PC-3 (cell line): ENCODE data around the gene GSTO2.

Source experiments
- CTCF ChIP-seq: fragments of 300-600 bp; sonication (generic); conservative IDR thresholded peaks from 2 replicates; pipeline ENCODE4 v1.5.1; 2017; ENCODE audit warnings: antibody characterized with exemption, low read depth, mild to moderate bottlenecking, low read length
- EZH2 ChIP-seq: fragments of 300-600 bp; sonication (generic); IDR thresholded peaks from one replicate; pipeline ENCODE4 v1.6.1; 2017; ENCODE audit warnings: antibody characterized with exemption, mild to moderate bottlenecking, low read length; ENCODE audit not compliant: unreplicated experiment
- EZH2phosphoT487 ChIP-seq: fragments of 300-600 bp; sonication (generic); IDR thresholded peaks from 2 replicates; pipeline ENCODE4 v1.6.1; 2018; ENCODE audit warnings: mild to moderate bottlenecking, antibody characterized with exemption, low read length, borderline replicate concordance

DNA sequence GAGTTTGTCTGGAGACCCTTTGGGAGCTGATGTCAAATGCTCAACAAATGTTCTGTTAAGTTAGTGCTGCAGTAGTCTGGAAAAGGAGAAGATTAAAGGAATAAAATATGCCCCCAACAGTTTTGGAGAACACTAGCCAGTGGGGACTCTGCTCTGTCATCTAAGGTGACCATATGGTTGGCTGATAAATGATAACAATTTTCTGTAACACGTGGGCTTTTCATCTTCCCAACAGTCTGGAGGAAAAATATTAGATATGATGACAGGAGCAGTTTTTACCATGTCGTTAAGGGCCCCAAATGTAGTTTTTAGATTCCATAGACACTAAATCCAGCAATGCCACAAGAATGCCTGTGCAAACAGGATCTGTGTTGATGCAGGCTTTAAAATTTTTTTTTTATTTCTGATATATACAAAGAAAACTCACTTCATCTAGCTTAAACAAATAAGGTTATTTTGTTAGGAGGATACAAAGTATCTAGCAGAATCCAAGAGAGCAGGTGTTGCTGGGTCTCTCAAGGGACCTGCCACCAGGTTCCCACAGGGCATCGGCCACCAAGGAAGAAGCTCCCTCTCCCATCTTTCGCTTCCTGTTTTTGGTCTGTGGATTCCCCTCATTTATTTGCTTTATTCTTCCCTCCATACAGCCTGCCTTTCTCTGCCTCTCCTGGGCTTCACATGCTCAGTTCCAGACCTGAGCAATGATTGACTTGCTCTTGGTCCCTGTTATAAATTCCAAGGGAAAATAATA lies 78.5 kb downstream of the GSTO2 start:
- TF ChIP-seq CTCF (no peak), EZH2 (no peak), EZH2phosphoT487 (no peak)
